ENCODE measurements around the gene ITPK1.

The ITPK1 gene

DNA sequence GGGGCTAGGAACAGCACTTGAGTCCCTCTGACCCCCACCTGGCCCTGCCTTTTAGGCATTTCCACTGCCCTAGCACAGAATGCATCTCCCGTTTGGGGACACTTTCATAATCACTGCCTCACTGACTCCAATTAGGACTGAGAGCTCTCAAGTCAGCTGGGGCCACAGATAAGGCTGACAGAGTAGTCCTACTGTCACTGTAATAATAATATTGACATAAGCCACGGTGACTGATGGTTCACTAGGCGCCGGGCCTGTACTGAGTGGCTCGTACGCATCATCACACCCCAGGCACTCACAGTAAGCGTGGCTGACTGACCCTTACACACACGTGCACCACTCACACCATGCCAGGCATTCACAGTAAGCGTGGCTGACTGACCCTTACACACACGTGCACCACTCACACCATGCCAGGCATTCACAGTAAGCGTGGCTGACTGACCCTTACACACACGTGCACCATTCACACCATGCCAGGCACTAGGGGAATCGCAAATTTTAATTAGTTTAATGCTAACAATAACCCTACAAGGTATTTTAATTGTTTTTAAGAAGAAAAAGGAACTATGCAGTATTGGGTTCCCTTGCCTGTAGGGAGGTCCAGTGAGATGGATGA is 105.1 kb downstream of the ITPK1 start:
- DNase-seq (ENCODE audit: low read depth) = no peak

DNA sequence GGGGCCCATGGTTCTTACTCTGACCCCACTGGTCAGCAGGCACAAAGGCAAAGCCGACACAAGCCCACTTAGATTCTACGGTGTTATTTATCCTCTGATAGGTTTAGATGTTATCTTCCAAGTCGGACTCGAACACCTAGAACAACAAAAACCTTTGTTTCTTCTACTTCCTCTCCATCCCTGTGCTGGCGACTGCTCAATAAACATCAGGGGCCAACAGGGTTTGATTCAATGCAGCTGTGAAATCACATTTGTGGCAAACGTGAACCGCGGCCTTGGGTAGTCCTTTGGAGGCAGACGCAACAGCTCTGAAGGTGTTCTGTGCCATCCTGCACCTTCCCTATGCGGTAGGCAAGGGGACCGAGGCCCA is 105.6 kb downstream of the ITPK1 start:
- no peak for DNase-seq (ENCODE audit: low read depth)

GRCh38 chr14:93009471-93010129 is 106.1 kb downstream of the ITPK1 start:
- no peak for DNase-seq (ENCODE audit: low read depth)

GRCh38 chr14:93008381-93008780 is 107.3 kb downstream of the ITPK1 start:
- DNase-seq (ENCODE audit: low read depth) = no peak

DNA sequence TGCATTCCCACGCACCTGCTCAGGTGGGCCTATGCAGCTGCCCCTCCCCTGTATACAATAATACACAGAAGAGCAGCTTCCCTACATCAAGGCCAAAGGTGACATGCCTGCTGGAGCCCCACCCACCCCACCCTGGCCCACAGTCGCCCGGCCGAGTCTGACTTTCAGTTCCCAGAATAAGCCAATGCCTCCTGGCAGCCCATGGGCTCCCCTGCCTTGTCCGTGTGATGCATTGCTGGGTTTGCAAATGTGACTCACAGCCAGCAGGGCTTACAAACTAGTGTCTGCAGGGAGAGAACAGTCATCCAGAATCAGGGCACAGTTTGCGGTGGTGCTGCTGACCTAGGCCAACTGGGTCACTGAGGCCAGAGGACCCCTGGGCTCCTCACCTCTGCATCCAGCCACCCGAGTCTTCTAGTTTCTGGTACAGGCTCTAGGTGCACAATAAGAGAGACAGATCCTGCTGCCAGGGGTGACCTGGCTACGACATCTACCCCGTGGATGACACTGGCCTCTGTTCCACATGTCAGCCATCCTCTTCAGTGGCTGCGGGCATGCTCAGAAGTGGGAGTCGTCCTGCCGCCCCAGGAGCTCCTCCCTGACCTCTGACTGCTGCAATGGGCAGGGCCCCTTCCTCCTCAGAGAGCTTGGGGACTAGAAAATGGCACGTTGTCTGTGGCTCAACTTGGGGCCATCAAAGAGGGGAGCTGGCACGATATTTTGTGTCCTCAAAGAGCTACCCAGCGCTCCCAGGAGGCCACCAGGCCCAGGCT is 108.3 kb downstream of the ITPK1 start:
- DNase-seq (ENCODE audit: low read depth) = no peak

GRCh38 chr14:93006567-93007051 is 109.1 kb downstream of the ITPK1 start:
- no peak for DNase-seq (ENCODE audit: low read depth)

DNA sequence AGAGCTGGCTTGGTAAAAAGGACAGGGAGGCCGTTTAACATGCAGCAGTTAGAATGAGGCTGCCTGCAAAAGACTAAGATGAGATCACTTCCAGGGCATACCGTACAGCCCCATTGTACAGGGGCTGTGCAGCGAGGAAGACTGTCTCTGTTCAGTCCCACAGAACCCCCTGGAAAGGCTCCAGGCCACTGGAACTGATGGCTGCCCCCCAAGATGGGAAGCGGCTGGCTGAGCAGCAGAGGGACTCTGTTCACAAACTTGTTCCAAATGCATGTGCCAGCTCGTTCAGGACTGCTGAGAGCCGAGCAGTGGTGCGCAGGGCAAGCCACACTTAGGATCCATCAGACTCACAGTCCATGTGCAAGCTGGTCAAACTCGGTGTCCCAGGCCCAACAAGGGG is 109.9 kb downstream of the ITPK1 start:
- DNase-seq (ENCODE audit: low read depth) = no peak

- no peak for DNase-seq (ENCODE audit: low read depth)
These were observed 110.5 kb downstream of the ITPK1 start for GRCh38 chr14:93005135-93005813.

- no peak for DNase-seq (ENCODE audit: low read depth)
These were observed 111.0 kb downstream of the ITPK1 start for GRCh38 chr14:93004699-93005082.

GRCh38 chr14:93003945-93004698 is 111.6 kb downstream of the ITPK1 start:
- DNase-seq (ENCODE audit: low read depth) = no peak

- no peak for DNase-seq (ENCODE audit: low read depth)
These were observed 112.8 kb downstream of the ITPK1 start for GRCh38 chr14:93002851-93003298.

GRCh38 chr14:93002049-93002448 is 113.7 kb downstream of the ITPK1 start:
- no peak for DNase-seq (ENCODE audit: low read depth)

DNA sequence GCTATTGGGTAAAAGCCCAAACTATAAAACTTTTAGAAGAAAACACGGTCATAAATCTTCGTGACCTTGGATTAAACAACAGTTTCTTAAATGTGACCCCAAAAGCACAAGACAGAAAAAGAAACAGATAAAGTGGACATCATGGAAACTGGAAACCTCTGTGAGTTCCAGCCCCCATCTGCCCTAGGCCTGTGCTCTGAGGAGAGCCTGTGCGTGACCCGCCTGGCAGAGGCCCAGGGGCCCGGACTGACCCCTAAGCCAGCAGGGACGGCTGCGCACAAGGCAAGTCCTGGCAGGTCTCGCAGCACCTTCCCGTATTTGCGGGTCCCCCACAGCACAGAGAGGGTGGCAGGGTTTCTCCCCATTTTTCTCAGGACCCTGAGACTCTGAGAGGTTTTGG is 116.8 kb downstream of the ITPK1 start:
- DNase-seq (ENCODE audit: low read depth) = no peak

DNA sequence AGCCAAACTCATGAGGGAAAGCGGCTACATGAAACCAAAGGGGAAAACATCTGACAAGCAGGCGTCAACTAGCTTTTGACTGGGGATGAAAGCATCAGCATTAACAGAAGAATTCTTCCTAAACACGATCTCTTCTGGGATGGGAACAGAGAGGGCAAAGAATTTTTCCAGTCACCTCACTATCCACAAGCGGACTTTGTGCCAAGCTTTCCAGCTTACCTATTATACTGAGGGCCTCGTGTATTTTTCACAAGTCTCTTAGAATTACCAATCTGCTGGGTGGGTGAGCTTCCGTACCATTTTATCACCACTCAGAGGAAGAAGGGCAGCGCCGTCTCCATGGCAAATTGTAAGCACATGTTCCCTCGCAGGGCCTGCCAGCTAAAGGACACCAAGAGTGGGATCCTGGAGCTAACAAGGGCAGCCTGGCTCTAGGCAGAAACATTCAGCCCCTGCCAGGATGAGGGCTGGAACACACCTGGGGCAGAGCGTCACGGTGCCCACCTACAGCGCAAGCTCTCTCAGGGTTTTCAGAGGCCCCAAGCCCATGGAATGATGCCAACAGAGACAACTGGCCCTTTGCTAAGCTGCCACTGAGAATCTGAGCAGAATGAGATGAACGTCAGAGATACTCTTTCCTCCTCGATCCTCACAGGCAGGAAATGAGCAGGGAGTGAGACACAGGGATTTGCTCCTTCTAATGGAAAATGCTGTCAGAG is 118.2 kb downstream of the ITPK1 start:
- no peak for DNase-seq (ENCODE audit: low read depth)

DNA sequence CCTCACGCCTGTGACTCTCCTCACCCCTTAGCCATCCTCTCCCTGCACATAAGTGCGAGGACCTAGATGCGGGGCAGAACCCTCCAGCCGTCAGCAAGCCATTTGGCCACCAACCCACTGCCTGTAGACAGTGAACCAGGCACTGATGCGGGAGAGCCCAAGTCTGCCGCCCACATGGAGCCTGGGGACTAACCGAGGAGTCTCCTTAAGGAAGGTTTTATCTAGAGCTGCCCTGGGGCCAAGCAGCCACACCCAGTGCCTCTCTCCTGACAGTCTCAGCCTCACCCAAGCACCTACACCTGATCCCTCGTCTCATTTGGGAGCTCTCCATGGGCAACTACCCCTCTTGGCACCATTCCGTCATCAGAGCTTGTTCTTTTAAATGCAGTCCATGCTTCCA is 120.1 kb downstream of the ITPK1 start:
- DNase-seq (ENCODE audit: low read depth) = no peak

GRCh38 chr14:92994942-92995341 is 120.8 kb downstream of the ITPK1 start:
- DNase-seq (ENCODE audit: low read depth) = no peak

DNA sequence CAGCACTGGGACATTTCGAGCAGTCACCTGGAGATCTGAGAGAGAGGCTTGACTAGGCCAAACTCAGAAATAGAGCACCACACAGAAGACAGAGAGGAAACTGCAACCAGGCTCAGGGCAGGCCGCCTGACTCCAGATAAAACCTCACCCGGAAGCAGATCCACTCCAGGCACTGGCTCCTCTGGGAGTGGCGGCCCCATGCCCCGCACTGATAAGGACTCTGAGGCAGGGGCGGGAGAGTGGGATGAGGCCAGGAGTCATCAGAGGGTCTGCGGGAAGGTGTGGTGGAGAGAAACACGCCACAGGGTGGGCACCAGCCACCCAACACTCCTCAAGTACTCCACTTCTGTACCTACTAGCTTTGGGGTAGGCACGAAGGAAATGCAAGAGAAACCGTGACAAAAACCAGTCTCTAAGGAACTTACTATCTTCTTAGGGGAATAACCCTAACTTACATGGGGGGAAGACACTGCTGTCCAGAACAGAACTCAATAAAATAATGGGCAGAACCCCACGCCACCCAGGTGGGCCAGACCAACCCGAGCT is 121.5 kb downstream of the ITPK1 start:
- DNase-seq (ENCODE audit: low read depth) = no peak

- DNase-seq (ENCODE audit: low read depth) = no peak
These were observed 122.4 kb downstream of the ITPK1 start for GRCh38 chr14:92993302-92993701.

DNA sequence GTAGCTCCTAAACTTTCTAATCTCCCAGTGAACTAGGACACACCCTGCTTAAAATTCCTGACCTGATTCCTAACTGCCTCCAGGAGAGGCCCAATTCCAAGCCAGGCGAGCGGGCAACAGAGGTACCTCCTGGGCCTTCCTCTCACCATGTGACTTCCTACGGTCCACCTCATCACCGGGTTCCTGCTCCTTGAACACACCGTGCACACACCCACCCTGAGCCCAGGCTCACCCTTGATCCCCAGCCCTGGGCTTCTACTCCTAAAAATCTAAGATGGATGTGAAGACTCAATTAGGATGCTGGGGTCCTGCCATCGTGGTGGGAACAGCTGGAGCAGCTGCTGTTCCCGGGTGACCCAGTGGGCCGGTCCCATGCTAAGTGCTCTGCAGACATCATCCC is 124.2 kb downstream of the ITPK1 start:
- no peak for DNase-seq (ENCODE audit: low read depth)

DNA sequence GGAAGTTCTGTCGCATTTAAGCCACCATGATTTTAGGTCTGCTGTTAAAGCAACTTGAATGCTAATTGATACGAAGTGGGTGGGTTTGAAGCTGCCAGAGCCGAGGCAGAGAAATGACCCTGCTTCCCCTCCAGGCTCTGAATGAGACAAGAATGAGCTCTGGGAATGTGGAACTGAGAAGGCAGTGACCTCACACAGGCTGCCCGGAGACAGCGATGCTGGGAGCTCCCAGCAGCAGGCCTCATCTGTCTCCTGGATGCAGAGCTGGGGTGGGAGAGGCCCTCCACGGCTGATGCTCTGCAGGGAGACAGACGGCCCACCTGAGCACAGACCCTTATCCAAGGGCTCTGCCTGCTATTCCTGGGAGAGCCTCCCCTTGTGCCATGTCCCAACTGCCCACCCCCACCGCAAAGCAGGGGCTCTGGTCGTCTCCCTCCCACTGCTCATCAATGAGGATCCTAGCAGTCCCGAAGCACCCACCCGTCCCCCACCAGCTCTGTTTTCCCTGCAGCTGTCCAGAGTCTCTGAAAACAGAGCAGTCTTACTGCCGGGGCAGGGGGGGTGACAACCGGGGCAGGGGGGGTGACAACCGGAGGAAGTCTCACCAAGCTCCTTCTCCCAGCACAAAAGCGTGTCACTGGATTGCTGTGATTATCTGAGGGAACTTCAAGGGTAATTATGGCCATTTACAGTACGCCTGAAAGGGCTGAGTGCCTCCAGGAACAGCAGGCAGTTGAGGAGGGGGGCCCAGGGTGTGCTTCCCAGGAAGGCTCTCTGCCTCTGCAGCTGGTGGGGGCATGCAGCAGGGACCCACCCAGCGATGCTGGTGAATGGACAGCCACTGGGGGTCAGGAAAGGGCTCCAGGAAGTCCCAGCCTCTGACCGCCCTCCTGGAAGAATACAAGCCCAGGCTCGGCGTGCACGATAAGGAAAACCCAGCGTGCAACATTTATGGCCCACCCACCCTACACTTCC is 125.0 kb downstream of the ITPK1 start:
- no peak for DNase-seq (ENCODE audit: low read depth)
